SIG-M5 treated with dmso at 0.1 percent for 504 hours (cell line): ENCODE data around the gene TMED4.

Experiments
- DNase-seq: peaks from one replicate; lab custom pipeline; 2025; ENCODE audit not compliant: unreplicated experiment; lab: John Stamatoyannopoulos, UW

TMED4 gene

DNA sequence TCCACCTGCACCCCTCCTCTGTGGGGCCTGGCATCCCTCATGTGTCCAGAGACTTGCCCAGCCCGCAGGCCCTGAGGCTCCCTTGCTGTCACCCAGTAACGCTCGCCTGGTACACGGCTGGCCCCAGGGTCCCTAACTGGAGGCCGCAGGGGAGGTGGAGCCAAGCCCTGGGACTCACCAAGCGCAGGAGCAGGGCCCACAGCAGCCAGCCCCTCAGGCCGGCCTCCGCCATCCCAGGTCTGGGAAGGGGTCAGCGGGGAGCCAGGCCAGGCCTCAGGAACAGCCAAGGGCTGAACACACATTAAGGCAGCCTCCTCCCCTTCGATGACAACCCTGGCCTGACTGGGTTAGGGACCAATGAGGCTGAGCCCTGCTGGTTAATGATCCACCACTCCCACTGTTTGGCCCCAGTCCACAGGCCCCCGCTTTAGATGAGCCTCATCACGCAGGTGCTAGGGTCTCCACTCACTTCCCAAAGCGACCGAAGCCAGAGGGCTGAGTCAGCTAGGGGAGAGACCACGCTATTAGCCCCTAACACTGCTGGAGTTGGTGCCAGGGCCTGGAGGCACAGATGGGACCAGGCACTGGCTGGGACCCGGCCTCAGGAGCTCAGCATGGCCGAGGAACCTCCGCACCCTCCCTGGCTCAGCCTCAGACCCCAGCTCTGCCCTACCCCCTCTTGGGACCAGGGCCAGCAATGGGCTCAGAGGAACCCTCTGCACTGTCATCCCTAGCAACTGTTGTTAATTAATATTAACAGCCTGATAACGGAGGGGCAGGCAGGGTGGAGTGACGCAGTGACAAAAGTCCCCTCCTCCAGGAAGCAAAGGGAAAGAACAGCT, 40.8 kb downstream of the TMED4 start, which contains the start of gene NPC1L1:
NPC1L1 (minus strand) TSS at position 303 of the 842 bp plus-strand sequence; CDS start at position 232, 71 bp downstream.
- DNase-seq = no peak

DNA sequence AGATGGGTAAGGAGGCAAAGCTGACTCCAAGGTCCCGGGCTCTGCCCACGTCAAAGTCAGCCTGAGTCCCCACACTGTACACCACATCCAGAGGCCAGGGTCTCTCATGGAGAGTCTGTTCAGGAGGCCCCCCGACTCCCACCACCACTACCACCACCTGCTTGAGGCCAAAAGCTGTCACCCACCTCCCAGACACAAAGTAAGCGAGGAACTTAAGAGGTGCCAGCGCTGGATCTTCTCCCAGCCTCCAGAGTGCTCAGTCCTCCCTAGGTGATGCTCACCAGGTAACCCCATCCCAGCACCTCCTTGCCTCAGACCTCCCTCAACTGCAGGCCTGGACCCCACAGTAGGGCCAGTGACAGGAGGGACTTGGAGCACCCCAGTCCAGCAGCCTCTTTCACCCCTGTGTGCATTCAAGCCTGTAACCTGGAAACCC, 41.4 kb downstream of the TMED4 start:
- no peak for DNase-seq

- DNase-seq = no peak
Measured at GRCh38 chr7:44539669-44540506, 42.1 kb downstream of the TMED4 start.

DNA sequence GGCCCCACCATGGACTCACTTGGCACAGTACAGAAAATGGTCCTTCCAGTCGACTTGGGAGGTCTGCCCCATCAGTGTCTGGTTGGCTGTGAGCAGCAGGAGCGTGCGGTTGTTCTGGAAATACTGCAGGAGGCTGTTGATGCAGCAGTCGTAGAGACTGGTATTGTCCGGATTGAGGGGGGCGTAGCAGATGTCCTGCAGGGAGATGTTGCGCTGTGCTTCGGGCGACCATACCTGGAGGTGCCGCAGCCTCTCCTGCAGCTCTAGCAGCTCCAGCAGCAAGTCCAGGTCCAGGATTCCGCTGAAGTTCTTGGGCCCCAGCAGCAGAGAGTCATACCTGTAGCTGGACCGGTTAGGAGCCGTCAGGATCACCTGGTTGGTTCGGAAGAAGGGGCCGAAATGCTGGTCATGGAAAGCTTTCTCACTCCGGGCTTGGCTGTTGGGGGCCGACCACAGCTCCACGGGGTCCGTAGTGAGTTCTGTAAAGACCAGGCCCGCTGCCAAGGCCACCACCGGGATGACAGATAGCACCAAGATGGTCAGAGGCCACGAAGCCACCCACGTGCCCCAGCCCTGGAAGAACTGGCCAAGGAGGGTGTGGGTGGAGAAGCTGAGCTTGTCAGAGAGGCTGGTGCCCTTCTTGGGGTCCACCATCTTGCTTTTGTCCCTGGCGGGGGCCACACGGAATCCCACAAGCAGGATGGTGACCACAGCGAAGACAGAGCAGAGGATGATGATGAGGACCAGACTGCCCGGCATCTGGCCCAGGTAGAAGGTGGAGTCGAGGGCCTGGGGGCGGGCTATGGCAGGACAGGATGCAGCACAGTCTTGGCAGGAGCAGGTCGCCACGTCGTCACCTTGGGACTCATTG, 43.0 kb downstream of the TMED4 start:
- DNase-seq = no peak

DNA sequence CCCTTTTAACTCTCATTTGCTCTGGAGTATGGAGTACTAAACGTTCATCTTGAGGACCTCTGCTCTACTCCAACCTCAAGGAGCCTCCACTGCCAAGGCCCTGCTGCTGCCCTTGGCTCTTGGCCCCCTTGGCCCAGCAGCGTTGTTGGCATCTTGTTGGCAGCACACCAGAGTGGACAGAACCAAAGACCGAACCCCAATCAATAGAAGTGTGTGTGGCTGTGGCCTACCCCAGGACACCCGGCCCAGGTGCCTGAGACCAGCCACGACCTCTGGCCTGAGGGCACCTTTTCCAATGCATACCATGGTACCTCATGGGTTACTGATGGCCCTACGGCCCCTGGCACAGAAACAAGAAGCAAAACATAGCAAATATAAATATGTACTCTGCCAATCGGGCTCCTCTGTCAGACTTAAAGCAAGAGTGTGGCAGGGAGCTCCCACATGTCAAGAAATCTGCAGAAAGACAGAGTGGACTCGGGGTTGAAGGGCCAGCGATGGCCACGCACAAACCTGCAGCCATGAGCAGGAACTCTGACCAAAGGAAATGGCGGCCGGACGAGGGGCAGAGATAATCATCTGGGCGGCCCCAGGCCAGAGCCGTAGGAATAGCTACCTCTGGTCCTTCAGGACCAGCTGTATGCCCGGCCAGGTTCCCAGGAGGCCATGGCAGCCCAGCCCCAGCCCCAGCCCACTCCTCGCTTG, 43.8 kb downstream of the TMED4 start:
- no peak for DNase-seq

GRCh38 chr7:44537442-44537841, 44.6 kb downstream of the TMED4 start:
- DNase-seq = no peak

GRCh38 chr7:44536090-44536489, 45.9 kb downstream of the TMED4 start:
- DNase-seq = no peak

DNA sequence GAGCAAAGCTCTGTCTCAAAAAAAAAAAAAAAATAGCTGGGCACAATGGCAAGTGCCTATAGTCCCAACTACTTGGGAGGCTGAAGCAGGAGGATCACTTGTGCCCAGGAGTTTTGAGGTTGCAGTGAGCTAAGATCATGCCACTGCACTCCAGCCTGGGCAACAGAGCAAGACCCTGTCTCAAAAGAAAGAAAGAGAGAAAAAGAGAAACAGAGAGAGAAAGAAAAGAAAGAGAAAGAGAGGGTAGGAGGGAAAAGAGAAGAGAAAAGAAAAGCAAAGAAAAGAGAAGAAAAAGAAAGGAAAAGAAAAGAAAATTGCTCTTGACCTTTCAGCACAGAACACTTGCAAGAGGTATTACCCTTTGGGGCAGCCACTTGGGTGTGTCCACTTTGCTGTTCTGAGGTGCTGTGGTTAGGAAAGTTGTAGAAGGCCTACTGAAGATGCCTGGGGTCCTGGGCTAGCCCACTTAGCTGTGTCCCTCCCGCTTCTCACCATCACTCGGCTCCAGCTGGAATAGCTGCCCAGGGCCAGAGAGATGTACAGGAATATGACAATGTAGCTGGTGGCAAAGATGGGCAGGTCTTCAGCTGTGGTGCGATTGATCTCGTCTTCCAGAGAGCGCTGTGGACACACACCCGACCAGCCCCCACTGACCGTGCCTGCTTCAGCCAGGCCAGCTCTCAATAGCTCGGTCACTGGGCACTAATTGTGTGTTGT, 46.5 kb downstream of the TMED4 start:
- no peak for DNase-seq

GRCh38 chr7:44534501-44534900, 47.5 kb downstream of the TMED4 start:
- peak; percentile 63 for DNase-seq

DNA sequence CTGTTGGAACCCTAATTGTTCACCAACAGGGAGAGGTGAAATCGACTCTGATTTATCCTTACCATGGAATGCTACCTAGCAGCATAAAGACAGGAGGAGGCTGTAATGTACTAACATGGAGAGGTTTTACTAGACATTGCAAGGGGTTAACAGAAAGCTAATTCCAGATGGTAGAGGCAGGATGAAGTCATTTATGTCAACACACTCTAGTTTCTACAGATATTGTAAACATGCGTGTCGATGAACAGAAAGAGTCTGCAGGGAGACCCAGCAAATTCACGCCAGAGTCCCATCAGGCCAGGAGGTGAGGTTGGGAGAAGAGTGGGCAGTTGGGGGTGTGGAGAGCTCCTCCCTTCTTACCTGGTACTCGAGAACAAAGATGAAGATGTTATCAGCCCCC, 47.9 kb downstream of the TMED4 start:
- peak; percentile 20 for DNase-seq

DNA sequence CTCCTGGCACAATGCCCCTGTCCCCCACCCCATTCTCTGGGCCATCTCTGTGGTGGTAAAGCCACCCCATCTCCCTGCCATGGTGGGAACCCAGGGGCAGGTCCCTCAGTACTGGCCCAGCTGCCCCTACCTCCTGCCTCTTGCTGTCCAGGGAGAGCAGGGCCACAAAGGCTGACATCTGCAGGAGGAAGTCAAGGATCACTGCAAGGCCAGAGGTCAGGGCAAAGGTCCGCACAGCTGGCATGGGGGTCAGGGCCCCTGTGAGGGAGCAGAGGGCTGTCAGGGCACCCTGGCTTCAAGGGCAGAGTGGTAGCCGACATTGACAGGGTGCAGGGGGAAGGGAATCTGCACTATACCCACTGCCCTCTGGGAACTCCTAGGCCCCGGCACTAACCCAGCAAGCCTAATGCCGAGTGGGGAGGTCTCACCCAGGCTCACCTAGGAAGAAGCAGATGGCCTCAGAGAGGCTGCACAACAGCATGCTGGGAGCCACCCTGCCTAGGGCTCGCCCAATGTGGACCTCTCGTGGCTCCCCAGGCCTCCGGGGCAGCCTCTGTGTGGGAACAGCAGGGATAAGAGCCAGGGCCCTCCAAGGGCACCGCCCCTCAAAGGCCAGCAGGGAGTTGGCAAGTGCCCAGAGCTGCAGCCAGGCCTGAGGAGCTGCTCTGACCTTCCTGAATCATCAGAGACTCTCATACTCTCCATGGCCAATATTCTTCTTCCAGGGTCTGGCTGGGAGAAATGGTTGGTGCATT, 48.6 kb downstream of the TMED4 start:
- DNase-seq = no peak

DNA sequence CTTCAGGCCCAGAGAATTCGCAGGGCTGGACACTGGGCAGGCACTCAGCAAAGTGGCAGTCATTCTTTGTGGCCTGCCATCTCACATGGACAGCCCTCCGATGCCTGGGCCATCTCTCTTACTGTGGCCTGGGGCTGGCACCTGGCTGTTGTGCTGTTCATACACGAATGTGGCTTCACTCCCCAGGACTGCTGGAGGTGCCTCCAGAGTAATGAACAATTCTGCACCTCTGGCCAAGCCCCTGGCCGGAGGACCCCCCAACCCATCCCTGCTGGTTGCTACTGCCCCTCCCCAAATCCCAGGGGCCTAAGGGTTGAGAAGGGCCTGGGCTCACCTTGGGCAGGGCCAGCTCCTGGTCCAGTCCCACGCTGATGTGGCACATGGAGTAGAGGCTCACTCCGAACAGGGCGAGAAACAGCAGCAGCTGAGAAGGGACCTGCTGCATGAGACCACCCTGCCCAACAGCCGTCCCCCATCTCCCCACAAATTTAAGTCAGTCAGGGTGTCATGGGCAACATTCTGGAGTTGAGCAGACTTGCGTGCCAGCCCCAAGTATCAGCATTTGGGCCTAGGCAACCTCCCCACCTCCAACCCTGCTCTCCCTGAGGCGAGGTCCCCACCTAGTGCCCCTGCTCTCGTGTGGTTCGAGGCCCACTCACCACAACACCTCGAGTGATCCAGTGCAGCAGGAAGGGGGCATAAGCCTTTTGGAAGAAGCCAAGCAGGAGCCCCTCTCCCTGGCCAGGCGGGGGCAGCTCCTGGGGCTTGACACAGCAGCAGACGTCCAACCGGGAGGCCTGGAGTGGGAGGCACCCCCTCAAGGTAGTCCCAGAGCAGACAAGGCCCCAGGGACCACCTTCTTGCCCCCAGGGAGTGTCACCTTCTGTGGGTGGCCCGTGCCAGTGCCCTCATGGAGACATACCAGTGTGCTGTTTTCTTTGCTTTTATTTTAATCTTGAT, 50.3 kb downstream of the TMED4 start:
- no peak for DNase-seq

GRCh38 chr7:44530990-44531389, 51.0 kb downstream of the TMED4 start:
- DNase-seq = no peak
